ENCODE results near the gene PFKFB2. TPM values are rescaled to one million over a fixed set of nuclear protein-coding genes. Genes with fewer than 3 reads are reported as not detected.

PFKFB2 gene
- total and polyA plus RNA-seq, 2 donors (not counting 3 experiments of a cell fraction or from before 2014, with no cell fraction given): 0.70 to 2.0 TPM

DNA sequence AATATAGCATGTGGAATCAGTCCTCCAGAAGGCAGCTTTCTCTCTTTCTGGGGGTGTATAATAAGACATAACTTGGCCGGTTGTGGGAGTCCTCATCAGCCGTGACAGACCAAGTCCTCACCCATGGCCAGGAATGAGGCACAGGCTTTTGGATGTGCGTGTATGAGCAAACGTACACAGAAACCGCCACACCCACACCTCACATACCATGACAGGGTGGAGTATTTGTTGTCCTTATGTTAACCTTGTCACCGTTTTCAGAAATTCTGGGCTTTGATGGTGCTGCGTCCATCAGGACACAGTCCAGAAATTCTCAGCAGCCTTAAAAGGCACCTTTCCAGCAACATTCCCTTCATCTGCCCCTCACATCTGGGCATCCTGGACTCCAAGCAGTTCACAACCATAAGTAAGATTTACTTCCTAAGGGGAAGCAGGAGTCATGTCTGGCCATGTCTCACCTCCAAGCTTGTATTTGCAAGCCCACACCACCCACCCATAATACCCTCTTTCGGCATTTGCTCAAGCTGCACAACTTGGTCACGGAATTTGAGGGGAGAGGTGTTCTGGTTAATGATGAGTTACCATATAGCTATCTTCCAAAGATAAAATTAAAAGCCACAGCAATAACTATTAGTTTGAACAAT is 32.9 kb upstream of the PFKFB2 start:
- Histone ChIP-seq H3K4me2 (ENCODE audit: insufficient read depth, low read length) (no peak overlapping the region), H3K36me3 (ENCODE audit: control insufficient read depth in 2 of 2, extremely low read depth in 1 of 2, insufficient read depth in 2 of 2, low read length in 2 of 2) (no peaks in the 10 kb centered on the region), H3K9ac (replicated peaks; ENCODE audit: extremely low read depth, insufficient read depth, low read length) (no peak overlapping the region), H3K9me1 (replicated peaks; ENCODE audit: control insufficient read depth, extremely low read depth, insufficient read depth, low read length) (no peaks in the 10 kb centered on the region), H3K79me2 (ENCODE audit: control insufficient read depth, insufficient read depth, low read length) (no peaks in the 10 kb centered on the region), H3K4me3 (replicated peaks in 1 of 3; ENCODE audit: insufficient read depth in 1 of 3, low read depth in 1 of 3, low read length in 3 of 3) (no peak overlapping the region), H3K4me1 (ENCODE audit: control insufficient read depth, extremely low read depth, insufficient read depth, low read length) (no peaks in the 10 kb centered on the region), H3K27ac (ENCODE audit: insufficient read depth, low read depth, low read length) (no peak overlapping the region), H4K20me1 (replicated peaks; ENCODE audit: control insufficient read depth, extremely low read depth, insufficient read depth, low read length) (no peaks in the 10 kb centered on the region), H3K9me3 (replicated peaks; ENCODE audit: control insufficient read depth, insufficient read depth, low read length) (no peaks in the 10 kb centered on the region), H2AFZ (ENCODE audit: low read depth, low read length) (no peak overlapping the region), H3K27me3 (ENCODE audit: control insufficient read depth in 2 of 2, insufficient read depth in 2 of 2, low read length in 2 of 2) (peaks cover 0 to 5% of the 10 kb centered on the region in 2 experiments)
- no TSS peak for BruUV-seq (replicated peaks)
- CTCF ChIA-PET: interaction anchor here (1.4 kb wide), 1 partner anchor 12 kb away, joined by 3 read pairs; the partner anchor contains the start of gene C1orf116
- intact Hi-C loops (cut with micrococcal nuclease) (no loop called here), dilution Hi-C loops (cut with MboI; ENCODE audit: extremely low pct_ligation_motif_present, low sequenced_read_pairs) (no loop called here)
- POLR2A ChIA-PET: no interaction called here
- TF ChIP-seq FOS (IDR thresholded peaks at IDR 0.05; ENCODE audit: borderline replicate concordance, insufficient read depth, low read length): no peak
- no peak for TF ChIP-seq POLR2A (IDR thresholded peaks at IDR 0.05; ENCODE audit: low read depth, low read length)
- FAIRE-seq: no peak
- no peak for DNase-seq (ENCODE audit: low read depth, low spot score)

DNA sequence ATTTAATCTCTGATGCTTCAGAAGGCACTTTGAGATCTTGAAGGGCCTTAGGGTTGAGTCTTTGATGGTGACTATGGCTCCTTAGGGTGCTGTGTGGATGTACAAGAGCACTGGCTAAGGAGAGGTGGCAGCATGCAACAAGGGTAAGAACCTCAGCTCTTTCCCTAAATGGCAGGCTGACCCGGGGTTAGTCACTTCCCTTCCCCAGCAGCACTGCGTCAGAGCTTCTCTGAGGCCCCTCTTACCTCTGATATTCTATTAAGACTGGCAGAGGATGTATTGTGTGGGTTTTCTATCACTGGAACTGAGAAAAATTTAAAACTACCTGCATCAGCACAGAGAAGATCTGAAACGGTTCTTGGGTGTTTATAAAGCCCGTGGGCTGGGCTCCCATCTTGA is 32.4 kb upstream of the PFKFB2 start:
- no peak for TF ChIP-seq MYC (IDR thresholded peaks at IDR 0.05; ENCODE audit: low read depth, low read length)
- TF ChIP-seq, protein P1, sequence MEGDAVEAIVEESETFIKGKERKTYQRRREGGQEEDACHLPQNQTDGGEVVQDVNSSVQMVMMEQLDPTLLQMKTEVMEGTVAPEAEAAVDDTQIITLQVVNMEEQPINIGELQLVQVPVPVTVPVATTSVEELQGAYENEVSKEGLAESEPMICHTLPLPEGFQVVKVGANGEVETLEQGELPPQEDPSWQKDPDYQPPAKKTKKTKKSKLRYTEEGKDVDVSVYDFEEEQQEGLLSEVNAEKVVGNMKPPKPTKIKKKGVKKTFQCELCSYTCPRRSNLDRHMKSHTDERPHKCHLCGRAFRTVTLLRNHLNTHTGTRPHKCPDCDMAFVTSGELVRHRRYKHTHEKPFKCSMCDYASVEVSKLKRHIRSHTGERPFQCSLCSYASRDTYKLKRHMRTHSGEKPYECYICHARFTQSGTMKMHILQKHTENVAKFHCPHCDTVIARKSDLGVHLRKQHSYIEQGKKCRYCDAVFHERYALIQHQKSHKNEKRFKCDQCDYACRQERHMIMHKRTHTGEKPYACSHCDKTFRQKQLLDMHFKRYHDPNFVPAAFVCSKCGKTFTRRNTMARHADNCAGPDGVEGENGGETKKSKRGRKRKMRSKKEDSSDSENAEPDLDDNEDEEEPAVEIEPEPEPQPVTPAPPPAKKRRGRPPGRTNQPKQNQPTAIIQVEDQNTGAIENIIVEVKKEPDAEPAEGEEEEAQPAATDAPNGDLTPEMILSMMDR (IDR thresholded peaks at IDR 0.05; ENCODE audit: extremely low read depth in 1 of 2, insufficient read depth in 1 of 2, low read depth in 1 of 2, low read length in 2 of 2): no peak
- TF ChIP-seq POLR2AphosphoS5 (IDR thresholded peaks at IDR 0.05; ENCODE audit: insufficient read depth, low read depth, low read length): no peak
- no peak for TF ChIP-seq POLR2A (IDR thresholded peaks at IDR 0.05; ENCODE audit: low read depth, low read length)
- TF ChIP-seq FOS (IDR thresholded peaks at IDR 0.05; ENCODE audit: borderline replicate concordance, insufficient read depth, low read length): no peak
- TF ChIP-seq, protein P2, sequence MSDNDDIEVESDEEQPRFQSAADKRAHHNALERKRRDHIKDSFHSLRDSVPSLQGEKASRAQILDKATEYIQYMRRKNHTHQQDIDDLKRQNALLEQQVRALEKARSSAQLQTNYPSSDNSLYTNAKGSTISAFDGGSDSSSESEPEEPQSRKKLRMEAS (IDR thresholded peaks at IDR 0.05; ENCODE audit: insufficient read depth, insufficient read length): no peak
- no peak for TF ChIP-seq GATA2 (IDR thresholded peaks at IDR 0.05; ENCODE audit: insufficient read depth, insufficient read length, low read depth, low read length)
- TF ChIP-seq EZH2 (IDR thresholded peaks at IDR 0.05; ENCODE audit: borderline replicate concordance, low read depth, low read length, severe bottlenecking): no peak
- TF ChIP-seq JUN (IDR thresholded peaks at IDR 0.05; ENCODE audit: borderline replicate concordance, insufficient read depth, insufficient read length, low read depth): no peak
- Histone ChIP-seq H3K9me1 (replicated peaks; ENCODE audit: control insufficient read depth, extremely low read depth, insufficient read depth, low read length) (no peaks in the 10 kb centered on the region), H2AFZ (ENCODE audit: low read depth, low read length) (no peak overlapping the region), H4K20me1 (replicated peaks; ENCODE audit: control insufficient read depth, extremely low read depth, insufficient read depth, low read length) (no peaks in the 10 kb centered on the region), H3K27me3 (ENCODE audit: control insufficient read depth in 2 of 2, insufficient read depth in 2 of 2, low read length in 2 of 2) (peaks cover 0 to 5% of the 10 kb centered on the region in 2 experiments), H3K4me1 (ENCODE audit: control insufficient read depth, extremely low read depth, insufficient read depth, low read length) (no peaks in the 10 kb centered on the region), H3K36me3 (ENCODE audit: control insufficient read depth in 2 of 2, extremely low read depth in 1 of 2, insufficient read depth in 2 of 2, low read length in 2 of 2) (no peaks in the 10 kb centered on the region), H3K4me2 (ENCODE audit: insufficient read depth, low read length) (no peak overlapping the region), H3K9ac (replicated peaks; ENCODE audit: extremely low read depth, insufficient read depth, low read length) (no peak overlapping the region), H3K79me2 (ENCODE audit: control insufficient read depth, insufficient read depth, low read length) (no peaks in the 10 kb centered on the region), H3K4me3 (replicated peaks in 1 of 3; ENCODE audit: insufficient read depth in 1 of 3, low read depth in 1 of 3, low read length in 3 of 3) (no peak overlapping the region), H3K27ac (ENCODE audit: insufficient read depth, low read depth, low read length) (no peak overlapping the region), H3K9me3 (replicated peaks; ENCODE audit: control insufficient read depth, insufficient read depth, low read length) (no peaks in the 10 kb centered on the region)
- DNase-seq (ENCODE audit: low read depth, low spot score): no peak
- POLR2A ChIA-PET: no interaction called here
- CTCF ChIA-PET: interaction anchor here (1.4 kb wide), 1 partner anchor 12 kb away, joined by 3 read pairs; the partner anchor contains the start of gene C1orf116
- intact Hi-C loops (cut with micrococcal nuclease) (no loop called here), dilution Hi-C loops (cut with MboI; ENCODE audit: extremely low pct_ligation_motif_present, low sequenced_read_pairs) (no loop called here)
- FAIRE-seq: no peak
- BruUV-seq (replicated peaks): no TSS peak
